ENCODE data around the gene PPP1R1C. TPM values are rescaled to one million over a fixed set of nuclear protein-coding genes. Genes with fewer than 3 reads are reported as not detected.

Gene PPP1R1C
- total RNA-seq, 1 donor from 2014 or later = not detected

DNA sequence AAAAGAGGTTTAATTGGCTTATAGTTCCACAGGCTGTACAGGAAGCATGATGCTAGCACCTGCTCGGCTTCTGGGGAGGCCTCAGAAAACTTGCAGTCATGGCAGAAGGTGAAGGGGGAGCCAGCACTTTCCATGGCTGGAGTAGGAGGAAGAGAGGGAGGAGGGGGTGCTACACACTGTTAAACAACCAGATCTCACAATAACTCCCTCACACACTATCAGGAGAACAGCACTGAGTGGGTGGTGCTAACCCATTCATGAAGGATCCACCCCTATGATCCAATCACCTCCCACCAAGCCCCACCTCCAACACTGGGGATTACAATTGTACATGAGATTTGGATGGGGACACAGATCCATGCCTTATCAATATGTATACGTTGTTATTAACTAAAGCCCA lies 85.1 kb downstream of the PPP1R1C start:
- H3K36me3 ChIP-seq = no peaks in the 10 kb centered on the region
- intact Hi-C loops (cut with DNase I) = loop anchor here (10.0 kb wide), 1 partner anchor 326 kb away; no protein-coding TSS in a partner anchor
- H3K4me1 ChIP-seq = no peaks in the 10 kb centered on the region
- H3K27ac ChIP-seq = no peak overlapping the region
- no peaks in the 10 kb centered on the region for H3K9me3 ChIP-seq
- no peak for DNase-seq (ENCODE audit: extremely low spot score in 2 of 2)
- no peak overlapping the region for H3K4me3 ChIP-seq
- no peaks in the 10 kb centered on the region for H3K27me3 ChIP-seq
- TF ChIP-seq POLR2AphosphoS5 (IDR thresholded peaks at IDR 0.05; ENCODE audit: insufficient read depth in 1 of 2, low read depth in 1 of 2) = no peak
- TF ChIP-seq POLR2A (IDR thresholded peaks at IDR 0.05) = no peak
- TF ChIP-seq, protein P1, sequence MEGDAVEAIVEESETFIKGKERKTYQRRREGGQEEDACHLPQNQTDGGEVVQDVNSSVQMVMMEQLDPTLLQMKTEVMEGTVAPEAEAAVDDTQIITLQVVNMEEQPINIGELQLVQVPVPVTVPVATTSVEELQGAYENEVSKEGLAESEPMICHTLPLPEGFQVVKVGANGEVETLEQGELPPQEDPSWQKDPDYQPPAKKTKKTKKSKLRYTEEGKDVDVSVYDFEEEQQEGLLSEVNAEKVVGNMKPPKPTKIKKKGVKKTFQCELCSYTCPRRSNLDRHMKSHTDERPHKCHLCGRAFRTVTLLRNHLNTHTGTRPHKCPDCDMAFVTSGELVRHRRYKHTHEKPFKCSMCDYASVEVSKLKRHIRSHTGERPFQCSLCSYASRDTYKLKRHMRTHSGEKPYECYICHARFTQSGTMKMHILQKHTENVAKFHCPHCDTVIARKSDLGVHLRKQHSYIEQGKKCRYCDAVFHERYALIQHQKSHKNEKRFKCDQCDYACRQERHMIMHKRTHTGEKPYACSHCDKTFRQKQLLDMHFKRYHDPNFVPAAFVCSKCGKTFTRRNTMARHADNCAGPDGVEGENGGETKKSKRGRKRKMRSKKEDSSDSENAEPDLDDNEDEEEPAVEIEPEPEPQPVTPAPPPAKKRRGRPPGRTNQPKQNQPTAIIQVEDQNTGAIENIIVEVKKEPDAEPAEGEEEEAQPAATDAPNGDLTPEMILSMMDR (IDR thresholded peaks at IDR 0.05) = no peak

DNA sequence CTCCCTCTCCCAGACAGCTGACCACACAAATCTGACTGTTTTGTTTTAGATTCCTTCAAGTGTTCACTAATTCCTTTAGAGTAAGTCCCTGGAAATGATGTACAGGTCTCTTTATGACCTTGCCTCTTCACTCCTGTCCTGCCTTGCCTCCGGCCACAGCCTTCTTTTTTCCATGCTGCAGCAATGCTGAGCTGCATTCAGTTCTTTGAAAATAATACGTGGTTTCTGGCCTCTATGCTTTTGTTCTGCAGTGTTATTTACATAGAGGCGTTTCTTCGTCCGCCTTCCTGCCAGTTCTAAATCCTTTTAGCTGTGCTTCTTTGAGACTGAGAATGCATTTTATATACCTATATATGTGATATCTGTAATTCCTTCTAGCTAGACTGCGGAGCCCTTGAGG lies 87.2 kb downstream of the PPP1R1C start:
- H3K9me3 ChIP-seq = no peaks in the 10 kb centered on the region
- no peak overlapping the region for H3K27ac ChIP-seq
- DNase-seq (ENCODE audit: extremely low spot score in 2 of 2) = no peak
- H3K36me3 ChIP-seq = no peaks in the 10 kb centered on the region
- intact Hi-C loops (cut with DNase I) = loop anchor here (10.0 kb wide), 1 partner anchor 328 kb away; no protein-coding TSS in a partner anchor
- no peak overlapping the region for H3K4me3 ChIP-seq
- TF ChIP-seq POLR2AphosphoS5 (IDR thresholded peaks at IDR 0.05; ENCODE audit: insufficient read depth in 1 of 2, low read depth in 1 of 2) (no peak), POLR2A (IDR thresholded peaks at IDR 0.05) (no peak)
- TF ChIP-seq, protein P1 (IDR thresholded peaks at IDR 0.05) = no peak
- H3K27me3 ChIP-seq = no peaks in the 10 kb centered on the region
- H3K4me1 ChIP-seq = no peaks in the 10 kb centered on the region

DNA sequence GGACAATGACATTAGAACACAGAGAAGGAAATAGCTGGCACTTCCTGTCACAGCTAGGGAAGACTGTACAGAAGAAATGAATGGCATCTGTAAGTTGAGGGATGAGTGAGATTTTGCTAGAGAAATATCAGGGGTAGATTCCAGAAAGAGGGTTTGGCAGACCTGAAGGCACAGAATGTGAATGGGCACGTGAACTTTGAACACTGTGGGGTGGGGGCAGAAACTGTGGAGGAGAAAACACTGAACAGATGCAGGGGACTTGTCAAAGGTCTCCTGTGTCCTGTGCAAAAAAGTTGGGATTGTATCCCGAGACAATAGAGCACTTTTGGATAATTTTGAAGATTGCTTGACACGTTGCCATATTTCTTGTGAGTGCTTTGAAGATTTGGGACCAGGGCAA lies 88.0 kb downstream of the PPP1R1C start:
- Histone ChIP-seq H3K4me3 (no peak overlapping the region), H3K27me3 (no peaks in the 10 kb centered on the region), H3K36me3 (no peaks in the 10 kb centered on the region), H3K4me1 (no peaks in the 10 kb centered on the region), H3K9me3 (no peaks in the 10 kb centered on the region), H3K27ac (no peak overlapping the region)
- no peak for DNase-seq (ENCODE audit: extremely low spot score in 2 of 2)
- TF ChIP-seq POLR2A (IDR thresholded peaks at IDR 0.05) (no peak), POLR2AphosphoS5 (IDR thresholded peaks at IDR 0.05; ENCODE audit: insufficient read depth in 1 of 2, low read depth in 1 of 2) (no peak)
- TF ChIP-seq, protein P1 (IDR thresholded peaks at IDR 0.05) = no peak
- intact Hi-C loops (cut with DNase I) = loop anchor here (10.0 kb wide), 1 partner anchor 329 kb away; no protein-coding TSS in a partner anchor

DNA sequence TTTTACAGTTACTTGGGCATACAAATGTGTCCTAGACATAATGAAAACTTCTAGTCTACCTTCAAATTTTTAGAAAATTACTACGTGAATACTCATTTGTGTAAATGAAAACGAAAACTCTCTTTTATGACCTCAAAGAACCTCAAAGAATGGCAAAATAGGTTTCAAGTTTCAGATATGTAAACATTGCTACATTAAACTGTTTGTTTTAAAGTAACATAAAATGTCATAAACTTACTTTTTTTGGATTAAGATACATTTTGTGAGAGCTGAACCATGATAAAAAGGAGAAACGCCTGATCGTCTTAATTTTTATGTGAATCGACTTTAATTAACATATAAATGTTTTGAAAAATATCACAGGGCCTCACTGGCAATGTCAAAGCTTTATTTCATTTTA lies 91.4 kb downstream of the PPP1R1C start:
- no peaks in the 10 kb centered on the region for H3K4me1 ChIP-seq
- TF ChIP-seq POLR2A (IDR thresholded peaks at IDR 0.05) (no peak), POLR2AphosphoS5 (IDR thresholded peaks at IDR 0.05; ENCODE audit: insufficient read depth in 1 of 2, low read depth in 1 of 2) (no peak)
- TF ChIP-seq, protein P1 (IDR thresholded peaks at IDR 0.05) = no peak
- no peaks in the 10 kb centered on the region for H3K27me3 ChIP-seq
- no peaks in the 10 kb centered on the region for H3K9me3 ChIP-seq
- intact Hi-C loops (cut with DNase I) = loop anchor here (10.0 kb wide), 1 partner anchor 332 kb away; no protein-coding TSS in a partner anchor
- DNase-seq (ENCODE audit: extremely low spot score in 2 of 2) = no peak
- no peak overlapping the region for H3K4me3 ChIP-seq
- H3K36me3 ChIP-seq = no peaks in the 10 kb centered on the region
- no peak overlapping the region for H3K27ac ChIP-seq

DNA sequence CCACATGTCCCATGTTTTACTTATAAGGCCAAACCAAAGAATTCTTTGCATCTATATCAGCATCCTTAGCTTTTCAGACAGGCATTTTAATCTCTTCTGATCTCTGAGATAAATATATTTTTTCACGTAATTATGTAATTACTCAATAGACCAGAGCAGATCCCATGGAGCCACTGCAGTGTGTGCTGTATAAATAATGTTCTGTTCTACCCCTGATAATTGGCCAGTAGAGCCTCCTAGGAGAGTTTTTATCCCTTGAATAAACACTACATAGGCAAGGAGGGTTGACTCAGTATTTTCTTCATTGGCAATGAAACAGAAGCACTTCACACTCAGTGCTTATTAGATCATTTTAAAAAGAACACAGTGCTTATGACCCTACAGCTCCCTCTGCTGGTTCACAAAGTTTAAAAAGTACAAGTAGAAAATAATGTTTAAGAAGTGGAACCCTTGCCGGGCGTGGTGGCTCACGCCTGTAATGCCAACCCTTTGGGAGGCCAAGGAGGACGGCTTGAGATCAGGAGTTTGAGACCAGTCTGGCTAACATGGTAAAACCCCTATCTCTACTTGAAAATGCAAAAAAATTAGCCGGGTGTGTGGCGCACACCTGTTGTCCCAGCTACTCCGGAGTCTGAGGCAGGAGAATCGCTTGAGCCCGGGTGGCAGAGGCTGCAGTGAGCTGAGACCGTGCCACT lies 91.9 kb downstream of the PPP1R1C start:
- intact Hi-C loops (cut with DNase I) = loop anchor here (10.0 kb wide), 1 partner anchor 333 kb away; no protein-coding TSS in a partner anchor
- Histone ChIP-seq H3K27me3 (no peaks in the 10 kb centered on the region), H3K36me3 (no peaks in the 10 kb centered on the region), H3K4me3 (no peak overlapping the region), H3K4me1 (no peaks in the 10 kb centered on the region), H3K9me3 (no peaks in the 10 kb centered on the region), H3K27ac (no peak overlapping the region)
- TF ChIP-seq POLR2AphosphoS5 (IDR thresholded peaks at IDR 0.05; ENCODE audit: insufficient read depth in 1 of 2, low read depth in 1 of 2) = peak in 1 of 2 donors; percentile 11
- TF ChIP-seq POLR2A (IDR thresholded peaks at IDR 0.05) = no peak
- TF ChIP-seq, protein P1 (IDR thresholded peaks at IDR 0.05) = peak in 2 of 3 experiments; percentile 24 to 67
- DNase-seq (ENCODE audit: extremely low spot score in 2 of 2) = no peak

Measured in vagina (tissue), 2 donors.